Measurements from ENCODE around the gene TTLL9.

GRCh38 chr20:31966991-31967655, 96.7 kb downstream of the TTLL9 start:
- TF ChIP-seq POLR2A (IDR thresholded peaks at IDR 0.05) = no peak
- TF ChIP-seq CTCF (IDR thresholded peaks at IDR 0.05) = no peak
